Epithelial cell of prostate (primary cell): ENCODE results near the gene ETS1.
A peak's percentile ranks its signal among the peaks of the same experiment; 100 is the strongest.

Experiments used
- DNase-seq: peaks from one replicate; pipeline ENCODE4 v3.0.0-alpha.2; 2011; ENCODE audit warnings: low read depth, low spot score
- H3K27ac ChIP-seq: fragments of 450-650 bp; 2 replicates; pipeline ENCODE4 v1.5.1; 2017; ENCODE audit warnings: mild to moderate bottlenecking

Gene ETS1

GRCh38 chr11:128523641-128524040 is 63.7 kb downstream of the ETS1 start:
- DNase-seq = no peak

GRCh38 chr11:128522943-128523518 is 64.3 kb downstream of the ETS1 start:
- peak overlapping the region; percentile 99 for H3K27ac ChIP-seq
- no peak for DNase-seq

More at GRCh38 chr11:128523641-128524040, 63.7 kb downstream of the ETS1 start:
- peak overlapping the region; percentile 99 for H3K27ac ChIP-seq

GRCh38 chr11:128522055-128522942 is 65.1 kb downstream of the ETS1 start:
- H3K27ac ChIP-seq = peak overlapping the region; percentile 99
- DNase-seq = peak; percentile 93

- no peak for DNase-seq
- H3K27ac ChIP-seq = peak overlapping the region; percentile 99
Measured at GRCh38 chr11:128521682-128522054, 65.7 kb downstream of the ETS1 start.

GRCh38 chr11:128520888-128521681 is 66.3 kb downstream of the ETS1 start:
- peak overlapping the region; percentile 99 for H3K27ac ChIP-seq
- DNase-seq = no peak

- no peak for DNase-seq
- H3K27ac ChIP-seq = peak overlapping the region; percentile 99
Measured at GRCh38 chr11:128520206-128520887, 67.0 kb downstream of the ETS1 start.

GRCh38 chr11:128519338-128519737 is 68.0 kb downstream of the ETS1 start:
- H3K27ac ChIP-seq = no peak overlapping the region
- no peak for DNase-seq

- DNase-seq = no peak
Measured at GRCh38 chr11:128518493-128519207, 68.7 kb downstream of the ETS1 start.

GRCh38 chr11:128517451-128518230 is 69.7 kb downstream of the ETS1 start:
- peak overlapping the region; percentile 0 for H3K27ac ChIP-seq
- DNase-seq = no peak

More at GRCh38 chr11:128518493-128519207, 68.7 kb downstream of the ETS1 start:
- H3K27ac ChIP-seq = peak overlapping the region; percentile 0

- H3K27ac ChIP-seq = no peak overlapping the region
- no peak for DNase-seq
Measured at GRCh38 chr11:128516886-128517285, 70.5 kb downstream of the ETS1 start.

- H3K27ac ChIP-seq = no peak overlapping the region
- no peak for DNase-seq
Measured at GRCh38 chr11:128515826-128516778, 71.3 kb downstream of the ETS1 start.

GRCh38 chr11:128515086-128515485 is 72.3 kb downstream of the ETS1 start:
- no peak for DNase-seq
- peak overlapping the region; percentile 3 for H3K27ac ChIP-seq

- peak overlapping the region; percentile 3 for H3K27ac ChIP-seq
- no peak for DNase-seq
Measured at GRCh38 chr11:128513915-128514681, 73.3 kb downstream of the ETS1 start.

- no peak overlapping the region for H3K27ac ChIP-seq
- no peak for DNase-seq
Measured at GRCh38 chr11:128512474-128512996, 74.8 kb downstream of the ETS1 start.

GRCh38 chr11:128511712-128512111 is 75.6 kb downstream of the ETS1 start:
- peak overlapping the region; percentile 93 for H3K27ac ChIP-seq
- DNase-seq = no peak

GRCh38 chr11:128509621-128510389 is 77.6 kb downstream of the ETS1 start:
- peak overlapping the region; percentile 93 for H3K27ac ChIP-seq
- no peak for DNase-seq
